Measurements from ENCODE around the gene NRN1. TPM values are rescaled to one million over a fixed set of nuclear protein-coding genes. Genes with fewer than 3 reads are reported as not detected.
A peak's percentile ranks its signal among the peaks of the same experiment; 100 is the strongest.

Gene NRN1
- total RNA-seq: not detected
- 0.11 TPM for polyA plus RNA-seq (2013, experiment 1 of 2)
- polyA plus RNA-seq (2013, experiment 2 of 2): 0.87 TPM
- 0 to 3.1 (median 0.15) reads per million in 172 experiments for total RNA-seq

- Mint-ChIP-seq H3K36me3 (ENCODE audit: low read depth) (no peaks in the 10 kb centered on the region), H3K27me3 (peaks cover 84% of the 10 kb centered on the region), H3K4me3 (peak within 1 kb of the TSS; percentile 82), H3K9me3 (peaks cover 4% of the 10 kb centered on the region), H3K27ac (peak within 1 kb of the TSS; percentile 48), H3K4me1 (ENCODE audit: low read depth) (peaks cover 65% of the 10 kb centered on the region)
- TF ChIP-seq CTCF (IDR thresholded peaks at IDR 0.05): no peak
- POLR2A ChIA-PET: interaction anchor here (0.6 to 3.0 kb wide), 3 partner anchors 9 to 174 kb away, joined by 3 to 16 read pairs (median 4); no protein-coding TSS in a partner anchor
- Histone ChIP-seq H3K4me1 (ENCODE audit: insufficient read depth, low read length) (peaks cover 68% of the 10 kb centered on the region), H3K4me3 (ENCODE audit: low read length) (peak within 1 kb of the TSS; percentile 47), H3K9me3 (ENCODE audit: control insufficient read depth in 1 of 2, insufficient read depth in 1 of 2, low read length in 2 of 2) (peaks cover 3 to 57% of the 10 kb centered on the region in 2 experiments), H3K27me3 (ENCODE audit: control insufficient read depth in 1 of 2, insufficient read depth in 2 of 2, low read length in 2 of 2) (peaks cover 76 to 86% of the 10 kb centered on the region in 2 experiments), H3K36me3 (ENCODE audit: insufficient read depth, low read length) (no peaks in the 10 kb centered on the region), H3K27ac (ENCODE audit: low read depth in 1 of 2, low read length in 2 of 2) (no peak within 1 kb of the TSS)
- CTCF ChIA-PET: interaction anchor here (1.0 kb wide), 1 partner anchor 8 kb away, joined by 4 read pairs; no protein-coding TSS in a partner anchor
- intact Hi-C loops (cut with DNase I, micrococcal nuclease): loop anchor here (5.0 to 10.0 kb wide), 4 partner anchors 534 to 1232 kb away; partner anchors contain the start of genes CDYL (in 1 of the 2), FARS2 (in 1 of the 2), LYRM4 (in 1 of the 2) and RPP40 (in 1 of the 2)
- ATAC-seq (ENCODE audit: poor library complexity) (no peak), DNase-seq (no peak)
Observed at GRCh38 chr6:6006428-6007365, at the start of gene NRN1. NRN1 (minus strand) TSS chr6:6006925; CDS start chr6:6006749, 176 bp downstream.

DNA sequence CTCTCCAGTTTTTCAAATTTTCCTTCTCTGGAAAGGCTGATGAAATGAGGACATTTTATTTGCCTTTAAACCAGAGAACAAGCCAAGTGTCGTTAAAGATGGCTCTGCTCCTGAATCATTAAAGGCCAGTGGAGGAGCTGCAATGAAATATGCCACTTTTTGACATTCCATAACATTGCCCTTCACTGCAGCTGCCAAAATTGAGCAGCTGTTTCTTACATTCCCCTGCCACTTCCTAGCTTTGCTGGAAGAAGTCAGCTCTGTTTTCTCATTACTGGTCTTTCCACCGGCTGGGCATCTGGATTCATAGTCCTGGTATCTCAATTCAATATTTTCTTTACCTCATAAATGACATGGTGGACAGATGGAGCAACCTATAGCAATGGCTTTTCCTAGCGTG lies 45.5 kb upstream of the NRN1 start:
- H3K9me3 ChIP-seq (ENCODE audit: control insufficient read depth in 1 of 2, insufficient read depth in 1 of 2, low read length in 2 of 2): no peaks in the 10 kb centered on the region
- no peaks in the 10 kb centered on the region for H3K4me1 ChIP-seq (ENCODE audit: insufficient read depth, low read length)
- Mint-ChIP-seq H3K27me3 (peaks cover 63% of the 10 kb centered on the region), H3K27ac (no peak overlapping the region), H3K36me3 (ENCODE audit: low read depth) (no peaks in the 10 kb centered on the region), H3K4me1 (ENCODE audit: low read depth) (no peaks in the 10 kb centered on the region), H3K4me3 (no peak overlapping the region), H3K9me3 (no peaks in the 10 kb centered on the region)
- H3K4me3 ChIP-seq (ENCODE audit: low read length): no peak overlapping the region
- peaks cover 11 to 47% of the 10 kb centered on the region in 2 experiments for H3K27me3 ChIP-seq (ENCODE audit: control insufficient read depth in 1 of 2, insufficient read depth in 2 of 2, low read length in 2 of 2)
- ChIA-PET CTCF (no interaction called here), POLR2A (no interaction called here)
- no peak for ATAC-seq (ENCODE audit: poor library complexity)
- H3K27ac ChIP-seq (ENCODE audit: low read depth in 1 of 2, low read length in 2 of 2): no peak overlapping the region
- DNase-seq: no peak
- TF ChIP-seq CTCF (IDR thresholded peaks at IDR 0.05): no peak
- intact Hi-C loops (cut with DNase I, micrococcal nuclease): no loop called here
- H3K36me3 ChIP-seq (ENCODE audit: insufficient read depth, low read length): no peaks in the 10 kb centered on the region

- Histone ChIP-seq H3K36me3 (ENCODE audit: insufficient read depth, low read length) (no peaks in the 10 kb centered on the region), H3K27ac (ENCODE audit: low read depth in 1 of 2, low read length in 2 of 2) (no peak overlapping the region), H3K4me3 (ENCODE audit: low read length) (no peak overlapping the region), H3K9me3 (ENCODE audit: control insufficient read depth in 1 of 2, insufficient read depth in 1 of 2, low read length in 2 of 2) (no peaks in the 10 kb centered on the region), H3K27me3 (ENCODE audit: control insufficient read depth in 1 of 2, insufficient read depth in 2 of 2, low read length in 2 of 2) (peaks cover 17 to 19% of the 10 kb centered on the region in 2 experiments), H3K4me1 (ENCODE audit: insufficient read depth, low read length) (no peaks in the 10 kb centered on the region)
- no peaks in the 10 kb centered on the region for H3K4me1 Mint-ChIP-seq (ENCODE audit: low read depth)
- DNase-seq (no peak), ATAC-seq (ENCODE audit: poor library complexity) (no peak)
- H3K4me3 Mint-ChIP-seq: no peak overlapping the region
- CTCF ChIA-PET: no interaction called here
- peaks cover 44% of the 10 kb centered on the region for H3K27me3 Mint-ChIP-seq
- no peaks in the 10 kb centered on the region for H3K9me3 Mint-ChIP-seq
- no peaks in the 10 kb centered on the region for H3K36me3 Mint-ChIP-seq (ENCODE audit: low read depth)
- TF ChIP-seq CTCF (IDR thresholded peaks at IDR 0.05): no peak
- intact Hi-C loops (cut with DNase I, micrococcal nuclease): no loop called here
- no peak overlapping the region for H3K27ac Mint-ChIP-seq
- POLR2A ChIA-PET: no interaction called here
Observed at GRCh38 chr6:6046716-6047115, 40.0 kb upstream of the NRN1 start.
